HG02763 (cell line): ENCODE results near the gene DUSP2.
"Not testable (repeated sequence)": the region's sequence is repeated elsewhere in the genome, so short reads cannot be mapped to it uniquely, and the experiment has no call there.

Source experiments
- ATAC-seq: cut with Tn5 transposase; IDR thresholded peaks from one replicate; pipeline ENCODE4 v1.9.1; 2021; ENCODE audit warnings: mild to moderate bottlenecking, moderate library complexity; ENCODE audit not compliant: unreplicated experiment

Gene DUSP2

DNA sequence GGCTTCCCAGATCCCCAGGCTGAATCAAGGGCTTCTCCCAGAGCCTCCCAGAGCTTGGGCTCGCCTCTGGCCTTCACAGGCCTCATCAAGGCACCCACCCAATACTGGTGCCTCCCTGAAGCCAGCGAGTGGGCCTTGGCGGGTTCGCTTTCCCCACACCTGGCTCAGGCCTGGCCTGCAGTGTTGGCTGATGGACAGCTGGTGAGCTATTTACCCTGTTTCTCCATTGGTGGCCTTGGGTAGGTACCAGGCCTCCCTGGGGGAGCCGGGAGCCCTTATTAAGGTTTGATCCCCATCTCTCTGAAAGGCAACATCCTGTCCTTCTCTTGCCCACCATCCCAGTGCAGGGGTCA, 18.2 kb upstream of the DUSP2 start:
- peak; percentile 15 for ATAC-seq

DNA sequence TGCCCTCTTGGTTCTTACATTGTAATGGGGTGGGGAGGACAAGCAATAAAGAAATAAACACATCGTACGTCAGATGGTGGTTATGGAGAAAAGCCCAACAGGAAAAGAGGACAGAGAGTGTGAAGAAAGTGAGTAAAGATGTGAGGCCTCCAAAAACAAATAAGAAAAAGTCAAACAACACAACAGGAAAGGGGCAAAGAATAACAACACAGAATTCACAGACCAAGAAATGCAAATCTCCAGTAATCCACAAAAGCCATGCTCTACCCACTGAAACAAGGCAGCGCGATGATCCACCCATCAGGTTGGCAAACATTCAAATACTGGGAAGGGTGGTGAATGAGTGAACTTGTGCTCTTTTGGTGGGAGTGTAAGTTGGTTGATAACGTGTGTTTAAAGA, 16.7 kb upstream of the DUSP2 start:
- no peak for ATAC-seq

DNA sequence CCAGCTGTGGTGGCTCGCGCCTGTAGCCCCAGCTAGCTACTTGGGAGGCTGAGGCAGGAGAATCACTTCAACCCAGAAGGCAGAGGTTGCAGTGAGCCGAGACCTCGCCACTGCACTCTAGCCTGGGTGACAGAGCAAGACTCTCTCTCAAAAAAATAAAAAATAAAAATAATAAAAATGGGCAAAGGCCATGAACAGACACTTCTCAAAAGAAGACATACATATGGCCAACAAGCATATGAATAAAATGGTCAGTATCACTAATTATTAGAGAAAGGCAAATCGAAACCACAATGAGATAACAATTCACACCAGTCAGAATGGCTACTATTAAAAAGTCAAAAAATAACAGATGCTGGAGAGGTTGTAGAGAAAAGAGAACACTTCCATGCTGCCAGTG, 15.1 kb upstream of the DUSP2 start:
- not testable (repeated sequence) for ATAC-seq

- no peak for ATAC-seq
These were observed 14.0 kb upstream of the DUSP2 start for GRCh38 chr2:96159084-96159830.

GRCh38 chr2:96158554-96158940, 13.3 kb upstream of the DUSP2 start:
- no peak for ATAC-seq

GRCh38 chr2:96157649-96158553, 12.7 kb upstream of the DUSP2 start:
- ATAC-seq, result peak; percentile 50

GRCh38 chr2:96156926-96157648, 11.8 kb upstream of the DUSP2 start:
- ATAC-seq, result peak; percentile 31

DNA sequence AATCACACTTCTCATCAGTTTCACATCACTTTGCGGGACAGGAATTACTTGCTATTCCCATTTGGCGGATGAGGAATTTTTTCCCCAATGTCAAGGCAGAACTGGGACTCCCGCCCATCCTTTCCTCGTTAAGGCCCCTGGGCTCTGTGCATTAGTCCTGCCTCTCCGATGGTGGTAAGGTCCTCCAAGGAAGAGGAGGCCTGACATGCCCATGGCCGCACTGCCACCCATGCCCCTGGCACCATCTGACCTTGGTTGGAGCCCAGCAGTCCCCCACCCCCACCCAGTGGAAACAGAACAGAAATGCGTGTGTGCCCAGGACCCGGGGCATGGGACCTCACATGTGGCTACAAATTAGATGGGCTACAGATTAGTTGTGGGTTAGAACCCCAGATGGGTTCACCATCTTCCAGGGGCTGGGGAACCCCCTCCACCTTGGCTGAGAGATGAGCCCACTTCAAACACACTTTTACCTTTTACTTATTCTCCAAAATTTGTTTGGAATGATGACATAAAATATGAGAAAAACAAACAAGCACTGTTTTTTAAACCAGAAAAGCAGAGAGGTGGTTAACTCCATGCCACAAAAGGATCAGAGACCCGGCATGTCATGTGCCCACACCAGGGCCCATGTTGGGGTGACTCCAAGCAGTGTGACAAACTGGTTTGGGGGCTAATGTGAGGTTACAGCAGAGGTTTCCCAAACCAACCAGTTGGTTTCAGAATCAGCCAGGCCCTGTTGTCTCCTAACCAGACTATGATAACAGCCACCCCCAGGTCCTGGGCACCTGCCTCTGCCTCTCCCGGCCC, 11.0 kb upstream of the DUSP2 start:
- ATAC-seq, result no peak

GRCh38 chr2:96154506-96155380, 9.5 kb upstream of the DUSP2 start:
- no peak for ATAC-seq

GRCh38 chr2:96153991-96154431, 8.8 kb upstream of the DUSP2 start:
- ATAC-seq, result no peak

- ATAC-seq, result no peak
These were observed 8.1 kb upstream of the DUSP2 start for GRCh38 chr2:96153291-96153713.

DNA sequence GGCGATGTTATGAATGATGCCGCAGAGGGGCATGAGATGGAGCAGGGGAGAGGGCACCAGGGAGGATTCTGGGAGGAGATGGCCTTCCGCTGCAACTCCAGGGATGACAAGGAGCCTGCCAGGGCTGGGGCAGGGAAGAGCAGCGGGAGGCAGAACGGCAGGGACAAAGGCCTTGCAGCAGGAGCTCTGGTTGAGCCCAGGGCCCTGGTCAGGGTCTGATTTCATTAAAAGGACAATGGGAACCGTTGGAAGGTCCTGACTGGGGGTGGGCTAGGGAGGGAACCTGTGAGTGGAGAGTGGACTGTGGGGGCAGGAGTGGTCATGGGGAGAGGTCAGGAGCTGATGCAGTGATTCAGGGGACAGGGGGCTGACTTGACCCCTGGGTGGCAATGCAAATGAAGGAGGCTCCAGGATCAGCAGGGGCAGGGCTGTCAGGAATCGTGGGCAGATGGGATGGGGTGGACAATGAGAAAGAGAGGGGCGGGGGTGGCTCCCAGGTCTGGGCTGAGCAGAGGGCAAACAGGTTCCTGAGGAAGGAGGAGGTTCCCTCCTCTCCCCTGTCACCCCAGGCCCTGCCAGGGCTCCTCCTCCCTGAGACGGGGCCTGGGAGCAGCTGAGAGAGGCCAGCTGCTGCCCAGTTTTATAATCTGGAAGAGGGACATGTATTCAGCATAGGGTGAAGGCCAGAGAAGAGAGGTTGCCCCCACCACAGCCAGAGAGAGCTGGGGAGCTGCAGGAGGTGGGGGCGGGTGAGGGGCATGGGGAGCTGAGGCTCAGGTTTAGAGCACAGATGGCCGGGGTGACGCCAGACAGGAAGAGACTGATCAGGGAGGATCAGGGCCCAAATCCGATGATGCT, 7.3 kb upstream of the DUSP2 start:
- no peak for ATAC-seq

- no peak for ATAC-seq
These were observed 6.5 kb upstream of the DUSP2 start for GRCh38 chr2:96151595-96152303.

DNA sequence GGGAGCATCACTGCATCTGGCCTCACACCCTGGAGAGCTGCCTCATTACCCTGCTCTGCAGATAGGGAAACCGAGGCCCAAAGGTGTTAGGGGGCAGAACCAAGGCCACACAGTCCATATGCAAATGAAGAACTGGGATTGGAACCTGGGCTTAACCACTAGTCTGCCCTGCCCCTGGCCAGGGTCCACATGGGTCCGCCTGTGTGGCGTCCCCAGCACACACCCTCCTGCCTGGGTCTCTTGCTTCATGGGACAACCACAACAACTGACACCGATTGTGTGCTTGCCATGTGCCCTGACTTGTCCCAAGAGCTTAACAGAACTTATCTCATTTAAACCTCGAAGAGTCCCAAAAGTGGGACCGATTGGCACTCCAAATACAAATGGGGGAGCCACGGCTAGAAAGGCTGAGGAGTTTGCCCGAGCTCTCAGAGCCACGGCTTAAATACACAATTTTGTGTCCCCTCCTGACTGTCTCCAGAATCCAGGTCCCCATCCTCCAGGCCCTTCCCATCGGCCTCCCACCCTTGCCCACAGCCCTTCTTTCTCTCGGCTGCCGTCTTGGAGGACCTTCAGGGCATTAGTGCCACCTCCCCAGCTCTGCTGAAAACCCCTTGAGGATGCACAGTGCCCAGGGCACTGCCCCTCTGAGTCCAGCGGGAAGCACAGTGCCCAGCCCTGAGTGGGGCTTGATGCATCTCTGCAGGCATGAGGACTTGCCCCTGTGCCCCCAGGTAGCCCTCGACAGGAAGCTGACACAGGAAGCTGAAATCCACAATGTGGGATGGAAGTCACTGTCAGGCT, 5.8 kb upstream of the DUSP2 start:
- no peak for ATAC-seq

- ATAC-seq, result no peak
These were observed 4.9 kb upstream of the DUSP2 start for GRCh38 chr2:96150007-96150640.

DNA sequence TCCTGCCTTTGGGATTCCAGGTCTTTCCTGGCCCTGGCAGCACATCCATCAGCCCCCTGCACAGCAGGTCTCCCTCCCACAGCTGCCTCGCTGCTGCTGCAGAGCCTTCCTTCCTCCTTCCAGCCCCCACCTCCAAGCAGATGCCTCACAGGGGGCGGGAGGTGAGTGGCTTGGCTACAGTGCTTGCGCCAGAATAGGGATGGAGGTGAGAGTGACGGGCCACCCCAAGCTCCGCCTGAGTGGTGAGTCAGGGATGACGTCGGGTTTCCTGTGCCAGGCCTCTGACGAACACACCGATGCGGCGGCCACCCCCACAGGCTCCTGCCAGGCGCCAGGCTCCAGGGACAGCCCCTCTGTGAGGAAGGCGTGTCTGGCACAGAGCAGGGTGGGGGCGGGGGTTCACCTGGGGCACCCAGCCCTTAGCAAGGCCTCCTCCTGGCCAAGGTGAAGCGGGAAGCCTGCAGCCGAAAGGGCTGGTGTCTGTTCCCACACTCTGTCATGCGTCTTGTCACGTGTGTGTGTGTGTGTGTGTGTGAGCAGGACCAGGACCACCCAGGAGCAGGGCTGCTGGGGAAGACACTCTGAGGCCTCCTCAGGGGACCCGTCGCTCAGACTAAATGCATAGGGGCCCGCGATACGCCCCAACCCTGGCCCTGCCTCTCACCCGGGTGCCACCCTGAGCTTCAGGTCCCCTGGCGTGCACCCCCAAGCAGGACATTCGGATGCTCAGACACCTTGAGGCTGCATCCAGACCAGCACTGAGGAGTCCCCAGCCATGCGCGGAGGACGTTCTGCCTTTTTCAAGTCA, 3.4 kb upstream of the DUSP2 start:
- peak; percentile 35 for ATAC-seq
